K562 (cell line): ENCODE results near the gene KLHL30. TPM values are rescaled to one million over a fixed set of nuclear protein-coding genes. Genes with fewer than 3 reads are reported as not detected.

Experiments
- ATAC-seq: fragments of 200-7000 bp; cut with Tn5 transposase; 3 replicates; pipeline ENCODE4 v1.9.1; 2020; ENCODE audit warnings: moderate library complexity
- BruUV-seq: library from RNA; stranded (reverse); fragments of 400-500 nt; replicated peaks from 2 replicates; lab custom pipeline; 2021; lab: Mats Ljungman, UMichigan
- CTCF ChIA-PET: fragments of 300-600 bp; formaldehyde crosslinking; extraction: SDS; loops from one replicate; lab custom pipeline; 2021; ENCODE audit warnings: low intra/inter-chr PET ratio; lab: Yijun Ruan, JAX
- POLR2A ChIA-PET: fragments of 300-600, 350-650 bp; sonication (Branson Sonifier 250); formaldehyde crosslinking; extraction: SDS; loops from one replicate; lab custom pipeline; 2021; ENCODE audit warnings: antibody characterized with exemption, inconsistent platforms; lab: Yijun Ruan, JAX
- DNase-seq, 4 experiments: peaks; one replicate each; pipeline versions ENCODE4 v3.0.0 to v3.0.0-alpha.2; 2011 to 2018; ENCODE audit warnings: low spot score in 3 of 4, mixed read lengths in 3 of 4; ENCODE audit errors: extremely low read depth in 1 of 4
- FAIRE-seq: peaks from 2 replicates; lab custom pipeline; 2011; peaks lifted over from hg19 to GRCh38; lab: Jason Lieb, UNC
- H2AFZ ChIP-seq: 2 replicates; pipeline ENCODE4 v1.6.0; 2011; ENCODE audit warnings: low read depth, low read length, control low read depth, inconsistent platforms
- H3K27ac ChIP-seq: fragments of 200-600 bp; 3 replicates; pipeline ENCODE4 v1.8.0; 2011; ENCODE audit warnings: low read depth, mild to moderate bottlenecking, control low read depth, inconsistent platforms, low read length, moderate library complexity, mixed read lengths; ENCODE audit errors: extremely low read depth
- H3K27me3 ChIP-seq, 2 experiments: fragments of 300-600 bp in 1 of 2; 2 replicates in 1 of 2; 3 replicates in 1 of 2; pipeline versions ENCODE4 v1.6.0 to v1.8.0; 2011; ENCODE audit warnings: inconsistent platforms in 2 of 2, low read length in 2 of 2, mild to moderate bottlenecking in 1 of 2, mixed read lengths in 1 of 2, moderate library complexity in 1 of 2; ENCODE audit not compliant: control insufficient read depth in 2 of 2, insufficient read depth in 2 of 2
- H3K36me3 ChIP-seq: fragments of 300-600 bp; 3 replicates; pipeline ENCODE4 v1.8.0; 2011; ENCODE audit warnings: mild to moderate bottlenecking, low read length, inconsistent platforms; ENCODE audit not compliant: control insufficient read depth, insufficient read depth
- H3K4me1 ChIP-seq, 2 experiments: fragments of 200-600 bp in 1 of 2; replicated peaks in 1 of 2; 2 replicates in 1 of 2; 3 replicates in 1 of 2; pipeline versions ENCODE4 v1.5.1 to v1.8.0; 2011; ENCODE audit warnings: inconsistent platforms in 2 of 2, low read length in 2 of 2, mild to moderate bottlenecking in 1 of 2, mixed read lengths in 1 of 2, moderate library complexity in 1 of 2; ENCODE audit not compliant: control insufficient read depth in 2 of 2, insufficient read depth in 2 of 2
- H3K4me2 ChIP-seq: 2 replicates; pipeline ENCODE4 v1.6.1; 2011; ENCODE audit warnings: low read length, control low read depth, inconsistent platforms, mixed read lengths; ENCODE audit not compliant: insufficient read depth
- H3K4me3 ChIP-seq: fragments of 200-600 bp; sonication (generic), shearing (Covaris generic); 2 replicates; pipeline ENCODE4 v1.5.1; 2016; ENCODE audit warnings: control low read depth, inconsistent platforms
- H3K79me2 ChIP-seq: fragments of 200-600 bp; 3 replicates; pipeline ENCODE4 v1.8.0; 2011; ENCODE audit warnings: low read length, inconsistent platforms; ENCODE audit not compliant: control insufficient read depth, insufficient read depth
- H3K9ac ChIP-seq, 2 experiments: 2 replicates each; pipeline versions ENCODE4 v1.6.0 to v1.6.1; 2011; ENCODE audit warnings: low read depth in 2 of 2, low read length in 2 of 2, control low read depth in 1 of 2, inconsistent platforms in 1 of 2, mild to moderate bottlenecking in 1 of 2, mixed read lengths in 1 of 2; ENCODE audit not compliant: insufficient read depth in 1 of 2
- H3K9me1 ChIP-seq: one replicate; pipeline ENCODE4 v1.6.0; 2011; ENCODE audit warnings: inconsistent platforms, mild to moderate bottlenecking, low read length, moderate library complexity; ENCODE audit not compliant: control insufficient read depth, insufficient read depth
- H3K9me3 ChIP-seq: replicated peaks from 2 replicates; pipeline ENCODE4 v1.5.1; 2011; ENCODE audit warnings: low read depth, low read length, inconsistent platforms; ENCODE audit not compliant: control insufficient read depth, insufficient read depth
- H4K20me1 ChIP-seq: replicated peaks from 2 replicates; pipeline ENCODE4 v1.6.1; 2011; ENCODE audit warnings: low read length, inconsistent platforms, mixed read lengths; ENCODE audit not compliant: control insufficient read depth, insufficient read depth
- C11orf30 ChIP-seq: fragments of 450-650 bp; IDR thresholded peaks from 2 replicates; pipeline ENCODE4 v1.6.1; 2016; ENCODE audit warnings: low read depth, mild to moderate bottlenecking
- E2F3 ChIP-seq: fragments of 250-450 bp; sonication (Bioruptor Pico); IDR thresholded peaks from 2 replicates; pipeline ENCODE4 v1.4.0; 2020; ENCODE audit warnings: mild to moderate bottlenecking
- GABPB1 ChIP-seq: sonication (generic); formaldehyde crosslinking; IDR thresholded peaks from 2 replicates; pipeline ENCODE4 v1.8.0; 2022; ENCODE audit warnings: mild to moderate bottlenecking, missing genetic modification reagents
- HDAC1 ChIP-seq, 2 experiments: fragments of 450-650 bp; IDR thresholded peaks; 2 replicates each; pipeline ENCODE4 v1.6.1; 2016 to 2017; ENCODE audit warnings: inconsistent platforms in 1 of 2, mild to moderate bottlenecking in 1 of 2, moderate library complexity in 1 of 2
- HOXB6 ChIP-seq: fragments of 250-450 bp; sonication (Bioruptor Pico); IDR thresholded peaks from 2 replicates; pipeline ENCODE4 v1.5.1; 2022; ENCODE audit warnings: mild to moderate bottlenecking, borderline replicate concordance
- MAFF ChIP-seq: IDR thresholded peaks from 2 replicates; pipeline ENCODE4 v1.6.1; 2012; ENCODE audit warnings: low read length, improper control_type of control experiment
- NFATC3 ChIP-seq: fragments of 450-650 bp; IDR thresholded peaks from 2 replicates; pipeline ENCODE4 v1.6.1; 2017; ENCODE audit warnings: mild to moderate bottlenecking
- POLR2G ChIP-seq: fragments of 200-400 bp; formaldehyde crosslinking; IDR thresholded peaks from 2 replicates; pipeline ENCODE4 v1.6.1; 2017; ENCODE audit warnings: low read depth, mild to moderate bottlenecking, antibody characterized with exemption, low read length, moderate library complexity
- PRDM10 ChIP-seq: fragments of 450-650 bp; IDR thresholded peaks from 2 replicates; pipeline ENCODE4 v1.6.1; 2018; ENCODE audit not compliant: partially characterized antibody
- PRMT5 ChIP-seq: sonication (generic); formaldehyde crosslinking; IDR thresholded peaks from 2 replicates; pipeline ENCODE4 v1.5.0; 2020; ENCODE audit warnings: missing genetic modification reagents
- RBM22 ChIP-seq: fragments of 200-400 bp; formaldehyde crosslinking; IDR thresholded peaks from 2 replicates; pipeline ENCODE4 v1.6.1; 2018; ENCODE audit warnings: low read length, low read depth; ENCODE audit not compliant: poor library complexity, severe bottlenecking
- SIN3A ChIP-seq, 2 experiments: fragments of 150-350 bp in 1 of 2; IDR thresholded peaks; 2 replicates each; pipeline ENCODE4 v1.6.1; 2011 to 2016; ENCODE audit warnings: borderline replicate concordance in 2 of 2, low read depth in 2 of 2, low read length in 2 of 2, mild to moderate bottlenecking in 2 of 2, moderate library complexity in 2 of 2; ENCODE audit not compliant: control insufficient read depth in 1 of 2
- USF2 ChIP-seq: sonication (generic); formaldehyde crosslinking; IDR thresholded peaks from 2 replicates; pipeline ENCODE4 v1.5.0; 2020; ENCODE audit warnings: missing genetic modification reagents
- ZNF124 ChIP-seq: sonication (generic); formaldehyde crosslinking; IDR thresholded peaks from 2 replicates; pipeline ENCODE4 v1.8.1; 2022; ENCODE audit warnings: missing genetic modification reagents
- ZNF316 ChIP-seq: fragments of 450-650 bp; IDR thresholded peaks from 2 replicates; pipeline ENCODE4 v1.6.1; 2016
- ZNF586 ChIP-seq: fragments of 450-650 bp; formaldehyde crosslinking; conservative IDR thresholded peaks from 2 replicates; pipeline ENCODE4 v1.4.0; 2020; ENCODE audit warnings: mild to moderate bottlenecking, moderate library complexity
- WGBS: fragments of 100-300 bp; shearing (Covaris generic); methylation state at CpG from one replicate; pipeline ENCODE4 v1.1.6; 2016; ENCODE audit warnings: low coverage, mixed read lengths; ENCODE audit not compliant: insufficient coverage; ENCODE audit errors: missing lambda C conversion rate; 5-methylcytosine and 5-hydroxymethylcytosine counted together
- in situ Hi-C: fragments of 300-500 bp; cut with MboI; formaldehyde crosslinking; loops from 4 replicates; pipeline ENCODE4 v1.15.0; 2018; ENCODE audit warnings: inconsistent platforms, mixed read lengths
- intact Hi-C: fragments of 100-400 bp; cut with micrococcal nuclease; formaldehyde crosslinking; loops from 2 replicates; pipeline ENCODE4 v1.14.2; 2022
- polyA plus RNA-seq, 8 experiments: library from polyadenylated mRNA; depleted of rRNA in 4 of 8; stranded (reverse) in 5 of 8; unstranded in 3 of 8; fragments of >200 nt; fragmentation: Nextera tagmentation in 2 of 8; fragmentation: Illumina TruSeq in 1 of 8; extraction: Ambion mirVana in 2 of 8; extraction: Trizol in 1 of 8; gene quantifications; 2 replicates each; pipeline versions ENCODE4 v1.2.1 to v1.2.3, GENCODE V29; 2011 to 2014; ENCODE audit warnings: inconsistent platforms in 1 of 8, missing spikeins in 1 of 8
- total RNA-seq, 7 experiments: library from RNA; depleted of rRNA in 6 of 7; stranded (reverse); fragments of >200 nt in 6 of 7; fragmentation: Illumina TruSeq in 2 of 7; extraction: Trizol in 2 of 7; gene quantifications; 2 replicates each; pipeline versions ENCODE4 v1.2.1 to v1.2.3, GENCODE V29; 2011 to 2021; ENCODE audit warnings: low replicate concordance in 1 of 7

KLHL30 gene
- total and polyA plus RNA-seq, 9 of the 15 experiments (the other 6 are each of a cell fraction or from before 2014, with no cell fraction given), result 0.04 TPM; not detected in 8

- TF ChIP-seq ZNF586 (CRISPR knock-in tag) (no peak), PRMT5 (CRISPR knock-in tag) (no peak), PRDM10 (no peak)
Measured at GRCh38 chr2:238183821-238184220, 45.4 kb downstream of the KLHL30 start (continued).

- Histone ChIP-seq H2AFZ (no peak overlapping the region), H3K9me1 (no peaks in the 10 kb centered on the region), H3K4me2 (no peak overlapping the region), H3K4me3 (no peak overlapping the region), H3K36me3 (peaks cover 81% of the 10 kb centered on the region), H3K27ac (no peak overlapping the region), H3K79me2 (no peaks in the 10 kb centered on the region), H4K20me1 (no peaks in the 10 kb centered on the region), H3K27me3 (no peaks in the 10 kb centered on the region), H3K4me1 (no peaks in the 10 kb centered on the region), H3K9ac (no peak overlapping the region), H3K9me3 (no peaks in the 10 kb centered on the region)
- no peak for DNase-seq
- WGBS, result 96% methylated on average over 16 of the region's 17 CpGs
- in situ Hi-C loops (no loop called here), intact Hi-C loops (no loop called here)
- no peak for FAIRE-seq
- CTCF ChIA-PET, result no interaction called here
- POLR2A ChIA-PET, result interaction anchor here (0.6 to 1.1 kb wide), 3 partner anchors 11 to 158 kb away, joined by 3 to 4 read pairs (median 3); no protein-coding TSS in a partner anchor
- ATAC-seq, result no peak
- no TSS peak for BruUV-seq
- TF ChIP-seq RBM22, result no peak
- peak; percentile 62 for TF ChIP-seq ZNF316
- no peak for TF ChIP-seq SIN3A (IDR thresholded peaks at IDR 0.05; ENCODE audit: borderline replicate concordance in 2 of 2, control insufficient read depth in 1 of 2, low read depth in 2 of 2, low read length in 2 of 2)
- TF ChIP-seq POLR2G, result no peak
- no peak for TF ChIP-seq USF2 (CRISPR knock-in tag)
- no peak for TF ChIP-seq ZNF124 (CRISPR knock-in tag)
- TF ChIP-seq HDAC1 (IDR thresholded peaks at IDR 0.05), result no peak
- no peak for TF ChIP-seq GABPB1
- 0 out of 2 replicates have a peak, but pooled peaks have one; percentile 11 for TF ChIP-seq MAFF
- TF ChIP-seq E2F3, result no peak
- 0 out of 2 replicates have a peak, but pooled peaks have one; percentile 12 for TF ChIP-seq C11orf30
- no peak for TF ChIP-seq NFATC3
- no peak for TF ChIP-seq HOXB6 (CRISPR knock-in tag)
Measured at GRCh38 chr2:238187618-238188548, 49.4 kb downstream of the KLHL30 start.
